ENCODE data around the gene TBX19. TPM values are rescaled to one million over a fixed set of nuclear protein-coding genes. Genes with fewer than 3 reads are reported as not detected.

The TBX19 gene
- total and polyA plus RNA-seq, 2 of the 8 experiments (the other 6 are each of a cell fraction or from before 2014, with no cell fraction given) = 1.0 to 1.8 TPM

DNA sequence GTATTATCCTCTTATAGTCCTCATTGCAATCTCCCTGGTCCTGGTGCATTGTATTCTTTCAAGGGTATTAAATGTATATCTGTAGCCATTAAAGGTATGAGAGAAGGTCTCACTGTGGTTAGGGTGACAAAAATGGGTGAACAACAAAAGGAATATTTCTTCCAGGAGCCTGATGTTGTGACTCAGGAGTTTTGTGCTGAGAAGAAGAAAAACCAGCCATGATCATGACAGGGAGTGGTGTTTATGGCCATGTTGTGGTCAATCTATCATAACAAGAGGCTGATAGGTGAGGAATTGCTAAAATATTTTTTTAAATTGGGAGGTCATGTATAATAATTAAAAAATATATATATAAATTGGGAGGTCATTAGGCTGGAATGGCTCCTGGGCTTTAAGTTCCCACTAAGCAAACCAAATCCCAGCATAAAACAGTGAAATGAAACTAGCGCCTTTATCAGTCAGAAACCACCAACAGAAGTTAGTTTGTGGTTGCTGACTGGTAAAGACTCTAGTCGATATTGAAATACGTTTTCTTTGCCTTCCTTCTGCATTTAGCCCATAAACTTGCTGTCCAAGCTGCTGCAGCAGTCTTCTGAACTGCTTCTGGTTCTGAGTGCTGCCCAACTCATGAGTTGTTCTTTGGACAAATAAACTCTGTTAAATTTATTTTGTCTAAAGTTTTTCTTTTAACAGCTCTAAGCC lies 60.3 kb downstream of the TBX19 start (continued):
- TF ChIP-seq, protein P1, sequence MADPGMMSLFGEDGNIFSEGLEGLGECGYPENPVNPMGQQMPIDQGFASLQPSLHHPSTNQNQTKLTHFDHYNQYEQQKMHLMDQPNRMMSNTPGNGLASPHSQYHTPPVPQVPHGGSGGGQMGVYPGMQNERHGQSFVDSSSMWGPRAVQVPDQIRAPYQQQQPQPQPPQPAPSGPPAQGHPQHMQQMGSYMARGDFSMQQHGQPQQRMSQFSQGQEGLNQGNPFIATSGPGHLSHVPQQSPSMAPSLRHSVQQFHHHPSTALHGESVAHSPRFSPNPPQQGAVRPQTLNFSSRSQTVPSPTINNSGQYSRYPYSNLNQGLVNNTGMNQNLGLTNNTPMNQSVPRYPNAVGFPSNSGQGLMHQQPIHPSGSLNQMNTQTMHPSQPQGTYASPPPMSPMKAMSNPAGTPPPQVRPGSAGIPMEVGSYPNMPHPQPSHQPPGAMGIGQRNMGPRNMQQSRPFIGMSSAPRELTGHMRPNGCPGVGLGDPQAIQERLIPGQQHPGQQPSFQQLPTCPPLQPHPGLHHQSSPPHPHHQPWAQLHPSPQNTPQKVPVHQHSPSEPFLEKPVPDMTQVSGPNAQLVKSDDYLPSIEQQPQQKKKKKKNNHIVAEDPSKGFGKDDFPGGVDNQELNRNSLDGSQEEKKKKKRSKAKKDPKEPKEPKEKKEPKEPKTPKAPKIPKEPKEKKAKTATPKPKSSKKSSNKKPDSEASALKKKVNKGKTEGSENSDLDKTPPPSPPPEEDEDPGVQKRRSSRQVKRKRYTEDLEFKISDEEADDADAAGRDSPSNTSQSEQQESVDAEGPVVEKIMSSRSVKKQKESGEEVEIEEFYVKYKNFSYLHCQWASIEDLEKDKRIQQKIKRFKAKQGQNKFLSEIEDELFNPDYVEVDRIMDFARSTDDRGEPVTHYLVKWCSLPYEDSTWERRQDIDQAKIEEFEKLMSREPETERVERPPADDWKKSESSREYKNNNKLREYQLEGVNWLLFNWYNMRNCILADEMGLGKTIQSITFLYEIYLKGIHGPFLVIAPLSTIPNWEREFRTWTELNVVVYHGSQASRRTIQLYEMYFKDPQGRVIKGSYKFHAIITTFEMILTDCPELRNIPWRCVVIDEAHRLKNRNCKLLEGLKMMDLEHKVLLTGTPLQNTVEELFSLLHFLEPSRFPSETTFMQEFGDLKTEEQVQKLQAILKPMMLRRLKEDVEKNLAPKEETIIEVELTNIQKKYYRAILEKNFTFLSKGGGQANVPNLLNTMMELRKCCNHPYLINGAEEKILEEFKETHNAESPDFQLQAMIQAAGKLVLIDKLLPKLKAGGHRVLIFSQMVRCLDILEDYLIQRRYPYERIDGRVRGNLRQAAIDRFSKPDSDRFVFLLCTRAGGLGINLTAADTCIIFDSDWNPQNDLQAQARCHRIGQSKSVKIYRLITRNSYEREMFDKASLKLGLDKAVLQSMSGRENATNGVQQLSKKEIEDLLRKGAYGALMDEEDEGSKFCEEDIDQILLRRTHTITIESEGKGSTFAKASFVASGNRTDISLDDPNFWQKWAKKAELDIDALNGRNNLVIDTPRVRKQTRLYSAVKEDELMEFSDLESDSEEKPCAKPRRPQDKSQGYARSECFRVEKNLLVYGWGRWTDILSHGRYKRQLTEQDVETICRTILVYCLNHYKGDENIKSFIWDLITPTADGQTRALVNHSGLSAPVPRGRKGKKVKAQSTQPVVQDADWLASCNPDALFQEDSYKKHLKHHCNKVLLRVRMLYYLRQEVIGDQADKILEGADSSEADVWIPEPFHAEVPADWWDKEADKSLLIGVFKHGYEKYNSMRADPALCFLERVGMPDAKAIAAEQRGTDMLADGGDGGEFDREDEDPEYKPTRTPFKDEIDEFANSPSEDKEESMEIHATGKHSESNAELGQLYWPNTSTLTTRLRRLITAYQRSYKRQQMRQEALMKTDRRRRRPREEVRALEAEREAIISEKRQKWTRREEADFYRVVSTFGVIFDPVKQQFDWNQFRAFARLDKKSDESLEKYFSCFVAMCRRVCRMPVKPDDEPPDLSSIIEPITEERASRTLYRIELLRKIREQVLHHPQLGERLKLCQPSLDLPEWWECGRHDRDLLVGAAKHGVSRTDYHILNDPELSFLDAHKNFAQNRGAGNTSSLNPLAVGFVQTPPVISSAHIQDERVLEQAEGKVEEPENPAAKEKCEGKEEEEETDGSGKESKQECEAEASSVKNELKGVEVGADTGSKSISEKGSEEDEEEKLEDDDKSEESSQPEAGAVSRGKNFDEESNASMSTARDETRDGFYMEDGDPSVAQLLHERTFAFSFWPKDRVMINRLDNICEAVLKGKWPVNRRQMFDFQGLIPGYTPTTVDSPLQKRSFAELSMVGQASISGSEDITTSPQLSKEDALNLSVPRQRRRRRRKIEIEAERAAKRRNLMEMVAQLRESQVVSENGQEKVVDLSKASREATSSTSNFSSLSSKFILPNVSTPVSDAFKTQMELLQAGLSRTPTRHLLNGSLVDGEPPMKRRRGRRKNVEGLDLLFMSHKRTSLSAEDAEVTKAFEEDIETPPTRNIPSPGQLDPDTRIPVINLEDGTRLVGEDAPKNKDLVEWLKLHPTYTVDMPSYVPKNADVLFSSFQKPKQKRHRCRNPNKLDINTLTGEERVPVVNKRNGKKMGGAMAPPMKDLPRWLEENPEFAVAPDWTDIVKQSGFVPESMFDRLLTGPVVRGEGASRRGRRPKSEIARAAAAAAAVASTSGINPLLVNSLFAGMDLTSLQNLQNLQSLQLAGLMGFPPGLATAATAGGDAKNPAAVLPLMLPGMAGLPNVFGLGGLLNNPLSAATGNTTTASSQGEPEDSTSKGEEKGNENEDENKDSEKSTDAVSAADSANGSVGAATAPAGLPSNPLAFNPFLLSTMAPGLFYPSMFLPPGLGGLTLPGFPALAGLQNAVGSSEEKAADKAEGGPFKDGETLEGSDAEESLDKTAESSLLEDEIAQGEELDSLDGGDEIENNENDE (IDR thresholded peaks at IDR 0.05; ENCODE audit: insufficient replicate concordance, low read length) = no peak
- TF ChIP-seq TAF7 (optimal IDR thresholded peaks at IDR 0.05; ENCODE audit: borderline replicate concordance, low read depth, low read length) = no peak
- TF ChIP-seq SP1 (IDR thresholded peaks at IDR 0.05; ENCODE audit: low read depth, low read length) = no peak

Data from H1 (cell line).